AG09319 (cell line): Measurements from ENCODE around the gene EIF4G3.

Source experiments
- DNase-seq: peaks from one replicate; pipeline ENCODE4 v3.0.0-alpha.2; 2010; ENCODE audit warnings: low read depth; ENCODE audit errors: extremely low read depth
- TF ChIP-seq, protein P1 (sequence below): IDR thresholded peaks from 2 replicates; pipeline ENCODE4 v1.5.1; 2011; ENCODE audit warnings: low read depth, mild to moderate bottlenecking, inconsistent platforms, low read length, moderate library complexity

EIF4G3 gene

DNA sequence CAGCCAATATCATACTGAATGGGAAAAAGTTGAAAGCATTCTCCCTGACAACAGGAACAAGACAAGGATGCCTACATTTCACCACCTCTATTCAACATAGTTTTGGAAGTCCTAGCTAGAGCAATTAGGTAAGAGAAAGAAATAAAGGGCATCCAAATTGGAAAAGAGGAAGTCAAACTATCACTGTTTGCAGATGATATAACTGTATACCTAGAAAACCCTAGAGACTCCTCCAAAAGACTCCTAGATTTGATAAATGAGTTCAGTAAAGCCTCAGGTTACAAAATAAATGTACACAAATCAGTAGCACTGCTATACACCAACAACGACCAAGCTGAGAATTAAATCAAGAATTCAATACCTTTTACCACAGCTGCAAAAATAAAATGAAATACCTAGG is 218.3 kb downstream of the EIF4G3 start:
- TF ChIP-seq, protein P1, sequence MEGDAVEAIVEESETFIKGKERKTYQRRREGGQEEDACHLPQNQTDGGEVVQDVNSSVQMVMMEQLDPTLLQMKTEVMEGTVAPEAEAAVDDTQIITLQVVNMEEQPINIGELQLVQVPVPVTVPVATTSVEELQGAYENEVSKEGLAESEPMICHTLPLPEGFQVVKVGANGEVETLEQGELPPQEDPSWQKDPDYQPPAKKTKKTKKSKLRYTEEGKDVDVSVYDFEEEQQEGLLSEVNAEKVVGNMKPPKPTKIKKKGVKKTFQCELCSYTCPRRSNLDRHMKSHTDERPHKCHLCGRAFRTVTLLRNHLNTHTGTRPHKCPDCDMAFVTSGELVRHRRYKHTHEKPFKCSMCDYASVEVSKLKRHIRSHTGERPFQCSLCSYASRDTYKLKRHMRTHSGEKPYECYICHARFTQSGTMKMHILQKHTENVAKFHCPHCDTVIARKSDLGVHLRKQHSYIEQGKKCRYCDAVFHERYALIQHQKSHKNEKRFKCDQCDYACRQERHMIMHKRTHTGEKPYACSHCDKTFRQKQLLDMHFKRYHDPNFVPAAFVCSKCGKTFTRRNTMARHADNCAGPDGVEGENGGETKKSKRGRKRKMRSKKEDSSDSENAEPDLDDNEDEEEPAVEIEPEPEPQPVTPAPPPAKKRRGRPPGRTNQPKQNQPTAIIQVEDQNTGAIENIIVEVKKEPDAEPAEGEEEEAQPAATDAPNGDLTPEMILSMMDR = no peak
- no peak for DNase-seq

DNA sequence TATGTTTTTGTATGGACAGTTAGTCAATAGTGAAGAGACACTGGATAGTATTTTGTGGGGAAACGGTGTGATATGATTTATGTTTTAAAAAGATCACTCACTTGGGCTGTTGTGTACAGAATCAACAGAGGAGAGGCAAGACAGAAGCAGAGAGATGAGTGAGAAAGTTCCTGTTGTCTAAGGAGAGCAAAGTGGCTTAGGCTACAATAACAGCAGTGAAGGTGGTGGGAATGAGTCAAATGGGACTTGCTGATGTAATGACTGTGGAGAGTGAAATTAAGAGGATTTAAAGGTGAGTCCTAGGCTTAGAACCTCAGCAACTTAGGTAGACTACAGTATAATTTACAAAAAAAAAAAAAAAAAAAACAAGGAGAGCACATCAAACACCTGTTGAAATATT is 220.4 kb downstream of the EIF4G3 start:
- TF ChIP-seq, protein P1 = no peak
- DNase-seq = no peak

DNA sequence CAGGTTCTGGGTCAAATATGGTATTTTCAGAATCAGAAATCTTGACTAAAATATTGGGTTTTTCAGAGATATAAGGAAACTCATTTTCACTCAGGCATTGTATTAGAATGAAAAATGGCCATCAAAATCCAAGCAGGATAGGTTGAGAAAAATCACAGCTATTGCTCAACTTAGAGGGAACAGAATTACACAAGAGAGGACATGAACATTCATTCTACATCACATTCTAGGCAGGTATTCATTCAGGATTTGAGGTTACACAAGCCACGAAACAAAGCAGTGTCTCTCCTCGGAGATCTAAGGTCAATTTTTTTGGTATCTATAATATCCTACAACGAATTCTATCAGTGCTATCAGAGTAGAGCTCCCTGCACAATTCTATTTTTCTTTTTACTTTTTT is 226.0 kb downstream of the EIF4G3 start:
- TF ChIP-seq, protein P1 = no peak
- no peak for DNase-seq

DNA sequence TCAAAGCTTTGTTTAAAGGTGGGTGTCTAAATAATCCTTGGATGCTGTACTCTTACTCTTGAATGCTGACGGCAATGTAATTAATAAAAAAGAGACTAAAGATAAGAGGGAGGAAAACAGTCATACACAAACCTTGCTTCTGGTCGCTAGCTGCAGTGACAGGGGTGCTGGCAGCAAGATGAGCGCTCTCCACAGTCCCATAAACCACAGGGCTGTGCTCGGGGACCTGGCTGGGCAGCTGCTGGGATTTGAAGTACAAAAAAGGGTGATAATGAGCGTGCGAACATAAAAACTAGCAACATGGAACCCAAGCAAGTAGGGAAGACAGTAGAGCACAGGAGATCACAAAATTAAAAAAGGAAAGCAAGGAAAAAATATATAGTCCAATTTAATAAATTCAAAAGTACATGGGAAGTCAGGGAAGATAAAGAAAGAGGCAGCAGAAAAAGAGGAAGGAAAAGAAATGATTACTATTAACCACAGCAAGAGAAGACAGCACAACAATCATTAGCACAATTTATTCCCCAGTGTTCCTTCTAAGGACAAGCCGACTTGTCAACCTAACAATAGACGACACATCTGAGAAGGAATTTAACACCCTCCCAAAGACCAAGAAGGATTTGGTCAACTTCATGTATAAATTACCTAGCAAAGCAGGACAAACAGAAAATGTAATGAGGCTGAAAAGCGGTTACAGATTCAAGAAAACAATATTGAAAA is 226.7 kb downstream of the EIF4G3 start:
- DNase-seq = no peak
- TF ChIP-seq, protein P1 = no peak

DNA sequence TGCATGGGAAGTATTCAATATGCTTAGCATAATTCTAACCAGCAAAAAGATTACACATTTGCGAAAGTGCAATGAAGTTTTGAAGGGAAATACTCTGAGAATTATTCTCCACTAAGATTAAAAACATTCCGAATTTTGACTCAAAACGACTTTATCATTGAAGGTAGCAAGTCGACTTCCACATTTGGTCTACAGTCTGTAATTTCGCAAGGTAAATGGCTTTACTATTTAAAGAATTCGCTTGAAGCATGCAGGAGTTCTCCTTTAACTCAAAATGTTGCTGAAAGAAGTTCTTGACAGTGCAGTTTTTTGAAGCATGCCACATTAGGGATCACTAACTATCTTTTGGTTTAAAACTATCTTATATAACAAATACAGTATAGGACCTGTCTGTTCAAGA is 228.6 kb downstream of the EIF4G3 start:
- no peak for DNase-seq
- TF ChIP-seq, protein P1 = no peak

DNA sequence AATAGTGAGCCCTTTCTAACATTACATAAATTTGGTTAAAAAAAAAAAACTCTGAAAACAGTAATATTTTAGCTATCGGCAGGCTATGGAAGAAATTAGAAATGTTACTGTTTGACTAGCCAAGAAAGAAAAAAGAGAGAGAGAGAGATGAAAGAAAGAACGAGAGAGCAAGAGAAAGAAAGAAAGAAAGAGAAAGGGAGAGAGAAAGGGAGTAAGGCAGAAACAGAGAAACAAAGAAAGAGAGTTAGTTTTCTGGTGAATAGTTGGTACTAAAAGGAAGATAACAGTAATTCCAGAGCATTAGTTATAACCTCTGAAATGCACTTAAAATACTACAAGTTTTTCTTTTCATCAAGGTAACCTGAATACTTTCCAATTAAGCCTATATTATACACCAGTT is 229.3 kb downstream of the EIF4G3 start:
- DNase-seq = no peak
- TF ChIP-seq, protein P1 = no peak

DNA sequence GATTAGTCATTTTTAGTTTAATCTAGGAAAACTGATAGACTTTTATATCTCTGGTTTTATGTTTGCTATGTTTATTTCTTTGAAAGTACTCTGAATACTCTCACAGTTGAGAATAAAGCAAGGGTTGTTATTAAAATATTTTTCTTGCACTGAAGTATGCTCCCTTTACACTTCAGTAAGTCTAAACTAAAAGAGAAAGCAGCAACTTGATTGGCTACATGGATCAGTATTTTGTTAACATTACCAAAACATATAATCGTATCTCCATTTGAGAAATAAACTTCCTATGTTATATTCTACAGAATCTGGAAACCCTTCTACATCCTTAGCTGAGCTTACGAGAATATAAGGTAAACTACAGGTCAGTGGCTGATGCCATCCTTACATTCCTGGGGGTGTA is 240.1 kb downstream of the EIF4G3 start:
- no peak for DNase-seq
- TF ChIP-seq, protein P1 = no peak
